A549 (cell line): ENCODE measurements around the gene CYP2S1. TPM values are rescaled to one million over a fixed set of nuclear protein-coding genes. Genes with fewer than 3 reads are reported as not detected.

ENCODE experiments used
- ATAC-seq, 2 experiments: fragments of 200-7000 bp in 1 of 2; fragments of >200 bp in 1 of 2; cut with Nextera tagmentation in 1 of 2; cut with Tn5 transposase in 1 of 2; 3 replicates each; pipeline versions ENCODE4 v1.8.0 to v1.9.1; 2018 to 2020; ENCODE audit warnings: mild to moderate bottlenecking in 1 of 2, moderate library complexity in 1 of 2
- CTCF ChIA-PET: fragments of 300-600 bp; sonication (Branson Sonifier 250); formaldehyde crosslinking; extraction: SDS; loops from one replicate; lab custom pipeline; 2021; ENCODE audit warnings: antibody characterized with exemption, inconsistent platforms; lab: Yijun Ruan, JAX
- POLR2A ChIA-PET: fragments of 350-600 bp; formaldehyde crosslinking; extraction: SDS; loops from one replicate; lab custom pipeline; 2021; ENCODE audit warnings: antibody characterized with exemption, inconsistent platforms; lab: Yijun Ruan, JAX
- DNase-seq, 2 experiments: peaks; one replicate each; pipeline versions ENCODE4 v3.0.0 to v3.0.0-alpha.2; 2011 to 2016; ENCODE audit warnings: low read depth in 1 of 2, low spot score in 1 of 2
- FAIRE-seq: peaks from 2 replicates; lab custom pipeline; 2011; peaks lifted over from hg19 to GRCh38; lab: Jason Lieb, UNC
- H3K27ac ChIP-seq, 2 experiments: fragments of >200 bp; sonication (Bioruptor Twin); formaldehyde crosslinking; 3 replicates each; pipeline ENCODE4 v1.5.1; 2016 to 2017
- H3K4me1 ChIP-seq: fragments of >200 bp; sonication (Bioruptor Twin); formaldehyde crosslinking; 3 replicates; pipeline ENCODE4 v1.6.1; 2016
- H3K4me2 ChIP-seq: fragments of >200 bp; sonication (Bioruptor Twin); formaldehyde crosslinking; 3 replicates; pipeline ENCODE4 v1.6.1; 2016
- H3K4me3 ChIP-seq: fragments of >200 bp; sonication (Bioruptor Twin); formaldehyde crosslinking; 3 replicates; pipeline ENCODE4 v1.5.1; 2016
- H3K9me3 ChIP-seq: fragments of >200 bp; sonication (Bioruptor Twin); formaldehyde crosslinking; 3 replicates; pipeline ENCODE4 v1.6.1; 2016
- CBX8 ChIP-seq: fragments of 200-600 bp; sonication (generic); IDR thresholded peaks from 2 replicates; pipeline ENCODE4 v1.6.1; 2016
- CEBPB ChIP-seq, 2 experiments: fragments of >200 bp in 1 of 2; sonication (Bioruptor Twin) in 1 of 2; formaldehyde crosslinking in 1 of 2; IDR thresholded peaks; 2 replicates each; pipeline ENCODE4 v1.6.1; 2012 to 2016
- EHF ChIP-seq: fragments of 250-450 bp; sonication (Bioruptor Pico); IDR thresholded peaks from 2 replicates; pipeline ENCODE4 v1.5.0; 2020; ENCODE audit warnings: mild to moderate bottlenecking
- ESRRA ChIP-seq: fragments of 150-350 bp; IDR thresholded peaks from 2 replicates; pipeline ENCODE4 v1.6.1; 2014; ENCODE audit warnings: mild to moderate bottlenecking, low read length, borderline replicate concordance
- FOSB ChIP-seq: fragments of 250-450 bp; sonication (Bioruptor Pico); IDR thresholded peaks from 2 replicates; pipeline ENCODE4 v1.5.0; 2020; ENCODE audit warnings: mild to moderate bottlenecking, moderate library complexity
- HDAC2 ChIP-seq: fragments of 200-600 bp; sonication (generic); IDR thresholded peaks from 2 replicates; pipeline ENCODE4 v1.6.1; 2016
- HOXA7 ChIP-seq: fragments of 250-450 bp; sonication (Bioruptor Pico); IDR thresholded peaks from 2 replicates; pipeline ENCODE4 v1.5.0; 2020; ENCODE audit warnings: mild to moderate bottlenecking, moderate library complexity
- JUN ChIP-seq, 2 experiments: fragments of >200 bp; sonication (Bioruptor Twin); formaldehyde crosslinking; IDR thresholded peaks; 2 replicates in 1 of 2; 3 replicates in 1 of 2; pipeline ENCODE4 v1.6.1; 2016 to 2017
- KDM1A ChIP-seq: fragments of 200-600 bp; sonication (generic); IDR thresholded peaks from 2 replicates; pipeline ENCODE4 v1.6.1; 2016; ENCODE audit warnings: low read depth, mild to moderate bottlenecking
- MAZ ChIP-seq: fragments of 150-350 bp; IDR thresholded peaks from 2 replicates; pipeline ENCODE4 v1.6.1; 2014; ENCODE audit warnings: antibody characterized with exemption, low read depth, low read length, borderline replicate concordance
- MYC ChIP-seq: IDR thresholded peaks from 2 replicates; pipeline ENCODE4 v1.6.1; 2012; ENCODE audit warnings: mild to moderate bottlenecking, inconsistent platforms, low read length, improper control_type of control experiment, borderline replicate concordance
- PHF8 ChIP-seq: fragments of 200-600 bp; sonication (generic); IDR thresholded peaks from 2 replicates; pipeline ENCODE4 v1.6.1; 2016; ENCODE audit warnings: low read depth, mild to moderate bottlenecking, antibody characterized with exemption, moderate library complexity, borderline replicate concordance
- POLR2A ChIP-seq: IDR thresholded peaks from 2 replicates; pipeline ENCODE4 v1.6.1; 2012; ENCODE audit warnings: mild to moderate bottlenecking, low read length
- POLR2AphosphoS2 ChIP-seq: conservative IDR thresholded peaks from 2 replicates; pipeline ENCODE4 v1.6.1; 2012; ENCODE audit warnings: low read length, improper control_type of control experiment, inconsistent platforms
- RCOR1 ChIP-seq: fragments of 150-350 bp; IDR thresholded peaks from 2 replicates; pipeline ENCODE4 v1.6.1; 2014; ENCODE audit warnings: antibody characterized with exemption, low read length, low read depth
- RFX5 ChIP-seq: fragments of 450-650 bp; IDR thresholded peaks from 2 replicates; pipeline ENCODE4 v1.7.1; 2014; ENCODE audit warnings: antibody characterized with exemption, mild to moderate bottlenecking, moderate library complexity
- SREBF2 ChIP-seq: fragments of 450-650 bp; IDR thresholded peaks from 2 replicates; pipeline ENCODE4 v1.6.1; 2014; ENCODE audit warnings: mild to moderate bottlenecking, moderate library complexity
- ZFP36 ChIP-seq: fragments of 450-650 bp; IDR thresholded peaks from 2 replicates; pipeline ENCODE4 v1.6.1; 2014; ENCODE audit warnings: borderline replicate concordance; ENCODE audit not compliant: partially characterized antibody
- WGBS: methylation state at CpG from one replicate; pipeline ENCODE4 v1.1.6; 2017; ENCODE audit errors: missing lambda C conversion rate; 5-methylcytosine and 5-hydroxymethylcytosine counted together
- polyA plus RNA-seq, 4 experiments: library from polyadenylated mRNA; depleted of rRNA in 3 of 4; stranded (reverse); fragments of >200 nt; fragmentation: RNase III in 1 of 4; extraction: RNeasy Plus Mini Kit Qiagen cat#74134 plus additional on column Dnase treatment in 1 of 4; gene quantifications; 2 replicates in 3 of 4; 3 replicates in 1 of 4; pipeline ENCODE4 v1.2.3, GENCODE V29; 2011 to 2017
- TF ChIP-seq, protein P1 (sequence below): fragments of 450-650 bp; IDR thresholded peaks from 2 replicates; pipeline ENCODE4 v1.6.1; 2014; ENCODE audit warnings: antibody characterized with exemption
- TF ChIP-seq, protein P2 (sequence below): IDR thresholded peaks from 2 replicates; pipeline ENCODE4 v1.6.1; 2012

CYP2S1 gene
- polyA plus RNA-seq, 2 of the 4 experiments (the other 2 are of a cell fraction), result 8.6 to 28.1 TPM

DNA sequence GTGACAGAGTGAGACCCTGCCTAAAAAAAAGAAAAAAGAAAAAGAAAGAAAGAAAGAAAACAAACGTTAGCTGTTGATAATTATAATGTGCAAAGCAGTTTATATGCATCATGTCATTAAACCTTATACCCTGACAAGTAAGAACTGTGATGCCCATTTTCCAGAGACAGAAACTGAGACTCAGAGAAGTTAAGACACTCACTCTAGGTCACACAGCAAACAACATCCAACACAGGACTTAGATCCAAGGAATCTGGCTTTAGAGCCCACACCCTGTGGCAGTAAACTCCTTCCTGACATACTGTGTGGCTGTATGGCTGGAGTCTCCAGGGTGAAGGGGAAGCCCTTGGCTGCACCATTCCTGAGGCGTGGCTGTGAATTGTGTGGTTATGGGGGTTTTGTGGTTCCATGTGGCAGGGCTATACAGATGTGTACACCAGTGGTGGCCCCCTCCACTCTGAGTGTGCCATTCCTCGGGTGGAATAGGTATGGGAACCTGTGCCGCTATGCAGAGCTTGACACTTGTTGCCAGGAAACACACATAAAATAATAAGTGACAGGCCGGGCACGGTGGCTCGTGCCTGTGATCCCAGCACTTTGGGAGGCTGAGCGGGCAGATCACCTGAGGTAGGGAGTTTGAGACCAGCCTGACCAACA lies 41.6 kb downstream of the CYP2S1 start:
- no peak overlapping the region for H3K4me2 ChIP-seq
- no peak overlapping the region for H3K4me3 ChIP-seq
- no peaks in the 10 kb centered on the region for H3K9me3 ChIP-seq
- no peak for DNase-seq
- FAIRE-seq, result peak; percentile 98
- no peak for ATAC-seq
- H3K27ac ChIP-seq, result no peak overlapping the region
- peaks cover 1% of the 10 kb centered on the region; the same call in 2 of the 3 replicates for H3K4me1 ChIP-seq
- 89% methylated on average over 8 of the region's 8 CpGs for WGBS
- ChIA-PET POLR2A (interaction anchor here (1.7 kb wide), 1 partner anchor 8 kb away, joined by 6 read pairs; no protein-coding TSS in a partner anchor), CTCF (interaction anchor here (0.7 to 9.4 kb wide), 8 partner anchors 8 to 74 kb away, joined by 4 to 119 read pairs (median 5); partner anchors contain the start of gene HNRNPUL1)
- TF ChIP-seq JUN (IDR thresholded peaks at IDR 0.05) (peak; percentile 38 to 43; a peak in 1 of 5 replicates), POLR2AphosphoS2 (no peak), ZFP36 (peak; percentile 94), HDAC2 (peak; percentile 91), FOSB (CRISPR knock-in tag) (0 out of 2 replicates have a peak, but pooled peaks have one; percentile 63), KDM1A (peak; percentile 94), RFX5 (no peak), PHF8 (no peak), RCOR1 (0 out of 2 replicates have a peak, but pooled peaks have one; percentile 58), HOXA7 (CRISPR knock-in tag) (peak; percentile 75; the same call in 1 of the 2 replicates)
- TF ChIP-seq, protein P1, sequence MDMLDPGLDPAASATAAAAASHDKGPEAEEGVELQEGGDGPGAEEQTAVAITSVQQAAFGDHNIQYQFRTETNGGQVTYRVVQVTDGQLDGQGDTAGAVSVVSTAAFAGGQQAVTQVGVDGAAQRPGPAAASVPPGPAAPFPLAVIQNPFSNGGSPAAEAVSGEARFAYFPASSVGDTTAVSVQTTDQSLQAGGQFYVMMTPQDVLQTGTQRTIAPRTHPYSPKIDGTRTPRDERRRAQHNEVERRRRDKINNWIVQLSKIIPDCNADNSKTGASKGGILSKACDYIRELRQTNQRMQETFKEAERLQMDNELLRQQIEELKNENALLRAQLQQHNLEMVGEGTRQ, result no peak
- TF ChIP-seq, all 56 proteins: peak for 7

DNA sequence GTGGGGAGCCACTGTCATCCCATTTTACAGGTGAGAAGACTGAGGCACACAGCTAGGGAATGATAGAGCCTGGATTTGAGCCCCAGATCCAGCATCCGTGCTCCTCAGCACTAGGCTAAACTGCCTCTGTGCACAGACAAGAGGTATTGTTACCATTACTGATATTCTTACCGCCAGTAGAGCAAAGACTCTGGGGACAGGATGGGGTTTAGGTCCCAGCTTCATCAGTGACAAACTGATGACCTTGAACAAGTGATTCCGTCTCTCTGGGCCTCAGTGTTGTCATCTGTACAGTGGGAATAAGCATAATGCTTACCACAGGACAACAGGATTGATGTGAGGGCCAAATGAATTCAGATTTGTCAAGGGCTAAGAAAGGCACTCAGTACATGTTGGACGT lies 42.5 kb downstream of the CYP2S1 start:
- POLR2A ChIA-PET, result interaction anchor here (1.7 kb wide), 1 partner anchor 9 kb away, joined by 6 read pairs; no protein-coding TSS in a partner anchor
- 84% methylated on average over 4 of the region's 4 CpGs for WGBS
- no peak for ATAC-seq

DNA sequence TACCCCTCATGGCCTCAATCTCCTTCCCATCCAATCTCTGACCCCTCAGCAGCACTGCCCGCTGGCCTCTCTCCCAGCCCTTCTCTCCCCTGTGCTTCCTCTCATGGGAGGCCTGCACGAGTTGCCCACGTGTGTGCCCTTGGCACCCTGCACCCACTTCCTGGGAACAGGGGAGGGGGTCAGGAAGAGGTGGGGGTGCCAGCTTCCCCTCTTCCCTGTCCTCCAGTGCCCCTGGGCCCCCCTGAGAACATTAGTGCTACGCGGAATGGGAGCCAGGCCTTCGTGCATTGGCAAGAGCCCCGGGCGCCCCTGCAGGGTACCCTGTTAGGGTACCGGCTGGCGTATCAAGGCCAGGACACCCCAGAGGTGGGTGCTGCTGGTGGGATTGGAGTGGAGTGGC lies 45.2 kb downstream of the CYP2S1 start:
- 94% methylated on average over 10 of the region's 10 CpGs for WGBS
- DNase-seq, result no peak
- Histone ChIP-seq H3K4me1 (no peaks in the 10 kb centered on the region), H3K27ac (no peak overlapping the region), H3K9me3 (no peaks in the 10 kb centered on the region), H3K4me3 (no peak overlapping the region), H3K4me2 (no peak overlapping the region)
- CTCF ChIA-PET, result interaction anchor here (0.6 to 9.4 kb wide), 11 partner anchors 9 to 112 kb away, joined by 3 to 119 read pairs (median 5); partner anchors contain the start of genes AXL and HNRNPUL1
- TF ChIP-seq POLR2AphosphoS2, result 0 out of 2 replicates have a peak, but pooled peaks have one; percentile 50
- TF ChIP-seq MYC, result no peak
- TF ChIP-seq MAZ, result no peak
- POLR2A ChIA-PET, result no interaction called here
- no peak for FAIRE-seq
- ATAC-seq, result peak in 1 of 2 experiments; percentile 6; a peak in 3 of 6 replicates

More for the DNA sequence above, 42.5 kb downstream of the CYP2S1 start:
- TF ChIP-seq, protein P2, sequence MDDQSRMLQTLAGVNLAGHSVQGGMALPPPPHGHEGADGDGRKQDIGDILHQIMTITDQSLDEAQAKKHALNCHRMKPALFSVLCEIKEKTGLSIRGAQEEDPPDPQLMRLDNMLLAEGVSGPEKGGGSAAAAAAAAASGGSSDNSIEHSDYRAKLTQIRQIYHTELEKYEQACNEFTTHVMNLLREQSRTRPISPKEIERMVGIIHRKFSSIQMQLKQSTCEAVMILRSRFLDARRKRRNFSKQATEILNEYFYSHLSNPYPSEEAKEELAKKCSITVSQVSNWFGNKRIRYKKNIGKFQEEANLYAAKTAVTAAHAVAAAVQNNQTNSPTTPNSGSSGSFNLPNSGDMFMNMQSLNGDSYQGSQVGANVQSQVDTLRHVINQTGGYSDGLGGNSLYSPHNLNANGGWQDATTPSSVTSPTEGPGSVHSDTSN, result no peak
- TF ChIP-seq EHF (peak; percentile 29; the same call in 1 of the 2 replicates), CEBPB (IDR thresholded peaks at IDR 0.05) (no peak), RFX5 (no peak), RCOR1 (no peak), POLR2AphosphoS2 (0 out of 2 replicates have a peak, but pooled peaks have one; percentile 36), POLR2A (no peak), KDM1A (peak; percentile 80; the same call in 1 of the 2 replicates), CBX8 (no peak), ESRRA (peak; percentile 59; the same call in 1 of the 2 replicates), SREBF2 (no peak), HOXA7 (CRISPR knock-in tag) (0 out of 2 replicates have a peak, but pooled peaks have one; percentile 61), FOSB (CRISPR knock-in tag) (peak; percentile 75; the same call in 1 of the 2 replicates)
- TF ChIP-seq, protein P1, result no peak
- Histone ChIP-seq H3K4me2 (no peak overlapping the region), H3K4me1 (no peaks in the 10 kb centered on the region), H3K9me3 (no peaks in the 10 kb centered on the region), H3K4me3 (no peak overlapping the region), H3K27ac (no peak overlapping the region)
- FAIRE-seq, result peak; percentile 67
- CTCF ChIA-PET, result interaction anchor here (0.6 to 9.4 kb wide), 10 partner anchors 9 to 517 kb away, joined by 3 to 119 read pairs (median 4); partner anchors contain the start of genes AXL and HNRNPUL1
- DNase-seq, result no peak
